ENCODE results near the gene DOHH. TPM values are rescaled to one million over a fixed set of nuclear protein-coding genes. Genes with fewer than 3 reads are reported as not detected.

The DOHH gene
- 1 to 10 TPM; 8.3 TPM for total RNA-seq
- polyA plus RNA-seq: 10 to 100 TPM in 1 of 2 donors, 1 to 10 TPM in 1; 3.1 to 13.0 TPM

GRCh38 chr19:3500429-3501101 lies at the start of gene DOHH:
Gene DOHH, minus strand, starts transcription at chr19:3500674. Its CDS starts 3,860 bp downstream, at chr19:3496814.
- H3K27ac ChIP-seq (ENCODE audit: low read depth, low read length): peak within 1 kb of the TSS; percentile 85
- Mint-ChIP-seq H3K27ac (peak within 1 kb of the TSS; percentile 91 to 100 (median 95)), H3K9me3 (peaks cover 0 to 8% (median 0%) of the 10 kb centered on the region in 8 donors), H3K4me1 (peaks cover 20 to 42% (median 26%) of the 10 kb centered on the region in 4 donors), H3K4me3 (peak within 1 kb of the TSS; percentile 82 to 98 (median 93)), H3K36me3 (peaks cover 12 to 18% of the 10 kb centered on the region in 2 donors), H3K27me3 (no peaks in the 10 kb centered on the region)
- peak; percentile 94 to 96 (median 95) for DNase-seq
- POLR2A ChIA-PET (ENCODE audit: partially characterized antibody): interaction anchor here (1.1 to 2.0 kb wide), 7 partner anchors 10 to 262 kb away, joined by 3 to 10 read pairs (median 6); partner anchors contain the start of genes MRPL54 and SMIM44
- H3K36me3 ChIP-seq (ENCODE audit: insufficient read depth, low read length): peaks cover 14% of the 10 kb centered on the region
- peaks cover 32% of the 10 kb centered on the region for H3K4me1 ChIP-seq (ENCODE audit: insufficient read depth, low read length)
- H3K9me3 ChIP-seq (ENCODE audit: control insufficient read depth in 1 of 2, low read length in 2 of 2): no peaks in the 10 kb centered on the region
- CTCF ChIA-PET (ENCODE audit: partially characterized antibody): interaction anchor here (1.1 to 6.1 kb wide), 4 partner anchors 9 to 262 kb away, joined by 3 to 39 read pairs (median 5); partner anchors contain the start of gene MRPL54
- H3K4me3 ChIP-seq (ENCODE audit: low read length in 2 of 2): peak within 1 kb of the TSS; percentile 64 to 87
- no peaks in the 10 kb centered on the region for H3K27me3 ChIP-seq (ENCODE audit: insufficient read depth, low read length)
- intact Hi-C loops (cut with micrococcal nuclease): loop anchor here (1.0 kb wide), 1 partner anchor 65 kb away; no protein-coding TSS in a partner anchor

- Mint-ChIP-seq H3K9me3 (no peaks in the 10 kb centered on the region), H3K27ac (peak overlapping the region in 1 of 7 donors; percentile 35), H3K36me3 (peaks cover 0 to 26% of the 10 kb centered on the region in 2 donors), H3K4me3 (peak overlapping the region in 1 of 8 donors; percentile 6), H3K4me1 (peaks cover 12 to 29% (median 22%) of the 10 kb centered on the region in 4 donors), H3K27me3 (no peaks in the 10 kb centered on the region)
- POLR2A ChIA-PET (ENCODE audit: partially characterized antibody): no interaction called here
- H3K4me1 ChIP-seq (ENCODE audit: insufficient read depth, low read length): peaks cover 36% of the 10 kb centered on the region
- intact Hi-C loops (cut with micrococcal nuclease): loop anchor here (5.0 kb wide), 2 partner anchors 37 to 157 kb away; partner anchors contain the start of genes GIPC3 and TJP3
- peaks cover 9% of the 10 kb centered on the region for H3K36me3 ChIP-seq (ENCODE audit: insufficient read depth, low read length)
- DNase-seq: no peak
- H3K27me3 ChIP-seq (ENCODE audit: insufficient read depth, low read length): no peaks in the 10 kb centered on the region
- no peak overlapping the region for H3K27ac ChIP-seq (ENCODE audit: low read depth, low read length)
- CTCF ChIA-PET (ENCODE audit: partially characterized antibody): interaction anchor here (1.1 kb wide), 1 partner anchor 25 kb away, joined by 3 read pairs; no protein-coding TSS in a partner anchor
- H3K9me3 ChIP-seq (ENCODE audit: control insufficient read depth in 1 of 2, low read length in 2 of 2): no peaks in the 10 kb centered on the region
- H3K4me3 ChIP-seq (ENCODE audit: low read length in 2 of 2): no peak overlapping the region
Observed at GRCh38 chr19:3549816-3550215, 49.3 kb upstream of the DOHH start.

GRCh38 chr19:3548606-3549005 lies 48.1 kb upstream of the DOHH start:
- no peak for DNase-seq
- Mint-ChIP-seq H3K27me3 (no peaks in the 10 kb centered on the region), H3K27ac (peak overlapping the region in 1 of 7 donors; percentile 58), H3K4me3 (no peak overlapping the region), H3K9me3 (no peaks in the 10 kb centered on the region), H3K36me3 (peaks cover 0 to 22% of the 10 kb centered on the region in 2 donors), H3K4me1 (peaks cover 9 to 21% (median 15%) of the 10 kb centered on the region in 4 donors)
- H3K27me3 ChIP-seq (ENCODE audit: insufficient read depth, low read length): no peaks in the 10 kb centered on the region
- no peaks in the 10 kb centered on the region for H3K9me3 ChIP-seq (ENCODE audit: control insufficient read depth in 1 of 2, low read length in 2 of 2)
- no peak overlapping the region for H3K4me3 ChIP-seq (ENCODE audit: low read length in 2 of 2)
- H3K4me1 ChIP-seq (ENCODE audit: insufficient read depth, low read length): peaks cover 24% of the 10 kb centered on the region
- POLR2A ChIA-PET (ENCODE audit: partially characterized antibody): interaction anchor here (0.6 to 3.2 kb wide), 2 partner anchors 8 kb away, joined by 4 to 12 read pairs; partner anchors contain the start of gene MFSD12
- CTCF ChIA-PET (ENCODE audit: partially characterized antibody): interaction anchor here (1.1 kb wide), 1 partner anchor 27 kb away, joined by 3 read pairs; no protein-coding TSS in a partner anchor
- intact Hi-C loops (cut with micrococcal nuclease): loop anchor here (5.0 kb wide), 2 partner anchors 39 to 159 kb away; partner anchors contain the start of genes GIPC3 and TJP3
- no peak overlapping the region for H3K27ac ChIP-seq (ENCODE audit: low read depth, low read length)
- peaks cover 9% of the 10 kb centered on the region for H3K36me3 ChIP-seq (ENCODE audit: insufficient read depth, low read length)

GRCh38 chr19:3547767-3548282 lies 47.4 kb upstream of the DOHH start:
- Mint-ChIP-seq H3K4me1 (peaks cover 9 to 19% (median 14%) of the 10 kb centered on the region in 4 donors), H3K36me3 (peaks cover 0 to 22% of the 10 kb centered on the region in 2 donors), H3K9me3 (no peaks in the 10 kb centered on the region), H3K4me3 (no peak overlapping the region), H3K27ac (peak overlapping the region in 1 of 7 donors; percentile 46), H3K27me3 (no peaks in the 10 kb centered on the region)
- CTCF ChIA-PET (ENCODE audit: partially characterized antibody): interaction anchor here (4.7 kb wide), 1 partner anchor 8 kb away, joined by 49 read pairs; the partner anchor contains the start of gene MFSD12
- intact Hi-C loops (cut with micrococcal nuclease): loop anchor here (5.0 kb wide), 2 partner anchors 39 to 159 kb away; partner anchors contain the start of genes GIPC3 and TJP3
- no peaks in the 10 kb centered on the region for H3K9me3 ChIP-seq (ENCODE audit: control insufficient read depth in 1 of 2, low read length in 2 of 2)
- POLR2A ChIA-PET (ENCODE audit: partially characterized antibody): interaction anchor here (1.5 to 3.2 kb wide), 3 partner anchors 9 to 26 kb away, joined by 3 to 12 read pairs (median 6); partner anchors contain the start of genes MFSD12 and TEKTIP1
- H3K36me3 ChIP-seq (ENCODE audit: insufficient read depth, low read length): peaks cover 9% of the 10 kb centered on the region
- no peak for DNase-seq
- H3K27ac ChIP-seq (ENCODE audit: low read depth, low read length): no peak overlapping the region
- H3K27me3 ChIP-seq (ENCODE audit: insufficient read depth, low read length): no peaks in the 10 kb centered on the region
- H3K4me1 ChIP-seq (ENCODE audit: insufficient read depth, low read length): peaks cover 18% of the 10 kb centered on the region
- H3K4me3 ChIP-seq (ENCODE audit: low read length in 2 of 2): no peak overlapping the region

GRCh38 chr19:3547301-3547731 lies 46.8 kb upstream of the DOHH start:
- no peak overlapping the region for H3K27ac ChIP-seq (ENCODE audit: low read depth, low read length)
- H3K4me3 ChIP-seq (ENCODE audit: low read length in 2 of 2): no peak overlapping the region
- Mint-ChIP-seq H3K27me3 (no peaks in the 10 kb centered on the region), H3K4me3 (no peak overlapping the region), H3K27ac (peak overlapping the region in 1 of 7 donors; percentile 46), H3K4me1 (peaks cover 9 to 19% (median 12%) of the 10 kb centered on the region in 4 donors), H3K9me3 (no peaks in the 10 kb centered on the region), H3K36me3 (peaks cover 0 to 22% of the 10 kb centered on the region in 2 donors)
- H3K4me1 ChIP-seq (ENCODE audit: insufficient read depth, low read length): peaks cover 14% of the 10 kb centered on the region
- intact Hi-C loops (cut with micrococcal nuclease): loop anchor here (5.0 kb wide), 2 partner anchors 40 to 160 kb away; partner anchors contain the start of genes GIPC3 and TJP3
- peaks cover 9% of the 10 kb centered on the region for H3K36me3 ChIP-seq (ENCODE audit: insufficient read depth, low read length)
- H3K27me3 ChIP-seq (ENCODE audit: insufficient read depth, low read length): no peaks in the 10 kb centered on the region
- no peak for DNase-seq
- POLR2A ChIA-PET (ENCODE audit: partially characterized antibody): interaction anchor here (1.5 to 3.2 kb wide), 3 partner anchors 9 to 27 kb away, joined by 3 to 12 read pairs (median 6); partner anchors contain the start of genes MFSD12 and TEKTIP1
- no peaks in the 10 kb centered on the region for H3K9me3 ChIP-seq (ENCODE audit: control insufficient read depth in 1 of 2, low read length in 2 of 2)
- CTCF ChIA-PET (ENCODE audit: partially characterized antibody): interaction anchor here (2.3 to 4.7 kb wide), 3 partner anchors 8 to 72 kb away, joined by 7 to 49 read pairs (median 12); partner anchors contain the start of genes GIPC3 and MFSD12

- peaks cover 7 to 12% (median 9%) of the 10 kb centered on the region in 4 donors for H3K4me1 Mint-ChIP-seq
- peaks cover 0 to 19% of the 10 kb centered on the region in 2 donors for H3K36me3 Mint-ChIP-seq
- H3K9me3 Mint-ChIP-seq: no peaks in the 10 kb centered on the region
- no peaks in the 10 kb centered on the region for H3K27me3 Mint-ChIP-seq
- H3K4me1 ChIP-seq (ENCODE audit: insufficient read depth, low read length): peaks cover 7% of the 10 kb centered on the region
- no peak overlapping the region for H3K27ac ChIP-seq (ENCODE audit: low read depth, low read length)
- no peak overlapping the region for H3K4me3 Mint-ChIP-seq
- peak overlapping the region in 3 of 7 donors; percentile 35 to 75 (median 72) for H3K27ac Mint-ChIP-seq
- peaks cover 9% of the 10 kb centered on the region for H3K36me3 ChIP-seq (ENCODE audit: insufficient read depth, low read length)
- intact Hi-C loops (cut with micrococcal nuclease): loop anchor here (5.0 kb wide), 2 partner anchors 41 to 161 kb away; partner anchors contain the start of genes GIPC3 and TJP3
- ChIA-PET CTCF (ENCODE audit: partially characterized antibody) (interaction anchor here (0.6 to 4.7 kb wide), 11 partner anchors 9 to 323 kb away, joined by 3 to 49 read pairs (median 4); partner anchors contain the start of genes GIPC3 and MFSD12), POLR2A (ENCODE audit: partially characterized antibody) (interaction anchor here (0.8 to 2.6 kb wide), 4 partner anchors 9 to 63 kb away, joined by 3 to 39 read pairs (median 6); partner anchors contain the start of genes FZR1 and MFSD12)
- H3K27me3 ChIP-seq (ENCODE audit: insufficient read depth, low read length): no peaks in the 10 kb centered on the region
- H3K4me3 ChIP-seq (ENCODE audit: low read length in 2 of 2): no peak overlapping the region
- DNase-seq: no peak
- no peaks in the 10 kb centered on the region for H3K9me3 ChIP-seq (ENCODE audit: control insufficient read depth in 1 of 2, low read length in 2 of 2)
Observed at GRCh38 chr19:3546119-3546518, 45.6 kb upstream of the DOHH start.
